GM18951 (cell line): ENCODE measurements around the gene STK32C.
"Not testable (repeated sequence)": the region's sequence is repeated elsewhere in the genome, so short reads cannot be mapped to it uniquely, and the experiment has no call there.

Experiments
- POLR2A ChIP-seq: IDR thresholded peaks from 4 replicates; pipeline ENCODE4 v1.6.1; 2011; ENCODE audit warnings: mild to moderate bottlenecking; ENCODE audit not compliant: insufficient read length, insufficient read depth; ENCODE audit errors: extremely low read depth
- in situ Hi-C: fragments of 300-500 bp; cut with MboI; formaldehyde crosslinking; loops from one replicate; pipeline ENCODE4 v1.12.0; 2022; ENCODE audit warnings: low sequenced_read_pairs, mixed read lengths, inconsistent platforms; ENCODE audit not compliant: unreplicated experiment

The STK32C gene

DNA sequence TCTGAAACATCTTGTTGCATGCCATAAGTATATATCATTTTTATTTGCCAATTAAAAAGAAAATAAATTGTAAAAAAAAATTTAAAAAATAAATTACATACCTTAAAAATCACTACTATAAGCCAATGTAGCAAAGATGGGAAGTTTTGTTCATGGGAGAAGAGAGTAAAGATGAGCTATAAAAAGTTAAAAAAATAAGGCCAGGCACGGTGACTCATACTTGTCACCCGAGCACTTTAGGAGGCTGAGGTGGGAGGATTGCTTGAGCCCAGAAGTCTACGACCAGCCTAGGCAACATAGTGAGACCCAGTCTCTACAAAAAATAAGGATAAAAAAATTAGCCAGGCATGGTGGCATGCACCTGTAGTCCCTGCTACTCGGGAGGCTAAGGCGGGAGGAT, 8.4 kb upstream of the STK32C start:
- in situ Hi-C loops: no loop called here
- TF ChIP-seq POLR2A: no peak

DNA sequence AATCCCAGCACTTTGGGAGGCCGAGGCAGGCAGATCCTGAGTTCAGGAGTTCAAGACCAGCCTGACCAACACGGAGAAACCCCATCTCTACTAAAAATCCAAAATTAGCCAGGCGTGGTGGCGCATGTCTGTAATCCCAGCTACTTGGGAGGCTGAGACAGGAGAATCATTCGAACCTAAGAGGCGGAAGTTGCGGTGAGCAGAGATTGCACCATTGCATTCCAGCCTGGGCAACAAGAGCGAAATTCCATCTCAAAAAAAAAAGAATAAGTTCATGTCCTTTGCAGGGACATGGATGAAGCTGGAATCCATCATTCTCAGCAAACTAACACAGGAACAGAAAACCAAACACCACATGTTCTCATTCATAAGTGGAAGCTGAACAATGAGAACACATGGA, 7.1 kb upstream of the STK32C start:
- in situ Hi-C loops: not testable (repeated sequence)

- TF ChIP-seq POLR2A: no peak
- in situ Hi-C loops: no loop called here
These were observed 6.6 kb upstream of the STK32C start for GRCh38 chr10:132314336-132314735.

DNA sequence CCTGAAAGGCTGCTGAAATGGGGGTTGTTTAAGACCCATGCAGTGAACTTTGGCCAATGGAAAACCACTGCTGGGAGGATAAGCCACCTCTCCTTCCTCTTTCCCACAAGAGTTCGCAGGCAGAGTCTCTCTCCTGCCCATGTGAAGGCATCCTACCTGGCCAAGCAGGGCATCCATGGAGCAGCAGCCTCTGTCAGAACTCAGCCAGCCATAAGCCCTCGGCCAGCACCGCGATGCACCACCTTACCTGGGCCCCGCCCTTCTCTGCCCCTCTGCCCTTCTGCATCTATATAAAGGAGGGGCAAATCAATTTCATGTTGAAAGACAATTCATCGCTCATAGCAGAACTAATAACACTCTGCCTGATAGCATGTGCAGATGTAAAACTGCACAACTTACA, 6.1 kb upstream of the STK32C start:
- TF ChIP-seq POLR2A: no peak
- in situ Hi-C loops: no loop called here

- no peak for TF ChIP-seq POLR2A
- in situ Hi-C loops: no loop called here
These were observed 5.6 kb upstream of the STK32C start for GRCh38 chr10:132313305-132313704.

DNA sequence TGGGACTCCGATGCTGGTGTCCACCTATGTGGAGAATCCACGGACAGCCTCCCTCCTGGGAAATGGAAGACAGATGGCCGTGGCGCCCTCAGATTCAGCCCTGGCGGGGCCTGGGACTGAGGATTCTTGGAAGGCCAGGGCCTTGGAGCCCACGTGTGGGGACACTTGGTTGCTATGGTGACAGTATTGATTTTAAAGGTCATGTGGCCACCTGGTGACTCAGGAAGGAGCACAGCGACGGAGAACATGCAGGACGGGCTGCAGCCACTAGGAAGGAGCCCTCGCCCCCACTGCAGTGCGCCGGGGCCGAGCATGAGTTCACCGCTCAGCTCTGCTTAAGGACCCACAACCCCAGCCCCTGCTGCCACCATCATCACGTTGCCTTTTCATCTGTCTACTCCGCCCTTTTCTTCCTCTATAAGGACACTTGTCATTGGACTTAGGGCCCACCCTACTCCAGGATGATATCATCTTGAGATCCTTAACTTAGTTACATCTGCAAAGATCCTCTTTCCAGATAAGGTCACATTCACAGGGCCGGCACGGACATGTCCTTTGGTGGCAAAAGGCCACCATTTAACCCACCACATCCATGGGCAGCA, 3.7 kb upstream of the STK32C start:
- in situ Hi-C loops: no loop called here
- no peak for TF ChIP-seq POLR2A

GRCh38 chr10:132310701-132311337, 3.1 kb upstream of the STK32C start:
- in situ Hi-C loops: no loop called here
- TF ChIP-seq POLR2A: no peak

DNA sequence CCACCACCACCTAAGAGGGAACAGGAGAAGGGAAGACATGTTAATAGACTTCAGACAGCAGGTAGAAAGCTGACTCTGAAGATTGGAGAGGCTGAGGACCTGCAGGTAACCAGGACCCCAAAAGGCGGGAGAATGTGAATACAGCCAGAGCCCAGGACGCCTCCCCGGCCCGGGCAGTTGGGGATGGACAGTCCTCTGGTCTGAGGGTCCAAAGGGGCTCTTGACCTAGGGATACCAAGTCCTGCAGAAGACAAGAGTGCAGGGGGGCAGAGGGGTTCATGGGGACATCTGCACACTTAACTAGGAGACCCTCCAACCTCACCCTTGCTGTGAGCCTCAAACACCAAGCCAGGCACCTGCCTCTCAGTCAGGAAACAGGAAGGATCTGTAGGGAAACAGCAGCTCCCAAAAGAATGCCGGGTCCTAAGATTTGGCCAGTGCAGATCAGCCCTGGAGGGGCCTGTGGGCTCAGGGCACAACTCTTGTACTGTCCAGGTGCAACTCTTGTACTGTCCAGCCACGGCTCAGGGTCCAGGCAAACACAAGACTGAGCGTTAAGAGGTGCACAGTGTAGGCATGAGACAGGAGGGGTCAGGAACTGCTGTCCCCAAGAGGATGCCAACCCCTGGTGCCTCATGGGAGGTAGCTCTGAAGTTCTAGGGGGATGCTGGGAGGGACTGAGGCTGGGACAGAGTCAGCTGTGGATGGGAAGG, 2.3 kb upstream of the STK32C start:
- no peak for TF ChIP-seq POLR2A
- in situ Hi-C loops: no loop called here

- in situ Hi-C loops: no loop called here
- TF ChIP-seq POLR2A: no peak
These were observed 1.7 kb upstream of the STK32C start for GRCh38 chr10:132309471-132309865.

GRCh38 chr10:132308587-132309470, 1.1 kb upstream of the STK32C start:
- in situ Hi-C loops: no loop called here
- no peak for TF ChIP-seq POLR2A

- in situ Hi-C loops: no loop called here
- no peak for TF ChIP-seq POLR2A
These were observed 642 bp downstream of the STK32C start for GRCh38 chr10:132306864-132307751.

- in situ Hi-C loops: no loop called here
- no peak for TF ChIP-seq POLR2A
These were observed 1.4 kb downstream of the STK32C start for GRCh38 chr10:132306343-132306685.
